Activated CD4-positive, alpha-beta T cell treated with anti-CD3 and anti-CD28 coated beads for 4 hours (primary cell): ENCODE measurements around the gene SBF2.

Experiments used
- DNase-seq, 2 donors: peaks; one replicate each; pipeline ENCODE4 v3.0.0-alpha.2; 2020

SBF2 gene

DNA sequence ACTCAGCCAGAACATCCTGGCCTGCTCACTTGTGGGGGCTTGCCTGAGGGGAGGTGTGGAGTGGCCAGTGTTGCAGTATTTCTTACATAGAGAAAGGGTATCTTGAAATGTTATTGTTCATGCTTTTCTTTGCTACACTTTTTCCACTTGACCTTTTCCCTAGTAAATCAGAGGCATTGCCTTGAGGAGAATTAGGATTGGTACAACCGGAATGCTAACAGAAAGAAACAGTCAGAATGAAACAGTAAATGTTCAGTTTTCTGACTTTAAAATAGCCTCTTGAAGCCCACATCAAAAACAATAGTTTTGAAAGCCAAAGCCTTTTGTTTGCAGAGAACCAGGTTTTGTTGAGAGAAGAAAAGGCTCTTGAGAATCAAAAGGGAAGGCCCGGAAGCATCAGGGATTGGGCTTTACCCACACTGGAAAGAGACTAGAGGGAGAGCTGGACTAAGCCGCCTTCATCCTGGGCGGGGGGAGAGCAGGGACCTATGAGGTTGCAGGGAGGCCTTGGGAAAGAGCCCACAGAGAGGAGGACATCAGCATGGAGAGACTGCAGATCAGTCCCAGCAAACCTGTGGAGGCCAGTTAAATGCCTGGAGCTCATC is 23.2 kb upstream of the SBF2 start:
- DNase-seq, result no peak

DNA sequence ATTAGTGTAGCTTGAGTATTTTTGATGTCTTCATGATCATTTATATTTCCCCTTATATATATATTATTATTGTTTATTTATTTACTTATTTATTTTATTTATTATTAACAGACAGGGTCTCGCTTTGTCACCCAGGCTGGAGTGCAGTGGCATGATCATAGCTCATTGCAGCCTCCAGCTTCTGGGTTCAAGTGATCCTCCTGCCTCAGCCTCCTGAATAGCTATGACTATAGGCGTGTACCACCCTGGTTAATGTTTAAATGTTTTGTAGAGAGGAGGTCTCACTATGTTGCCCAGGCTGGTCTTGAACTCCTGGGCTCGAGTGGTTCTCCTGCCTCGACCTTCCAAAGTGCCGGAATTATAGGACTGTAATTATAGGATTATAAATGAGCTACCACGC is 21.1 kb upstream of the SBF2 start:
- DNase-seq, result no peak

DNA sequence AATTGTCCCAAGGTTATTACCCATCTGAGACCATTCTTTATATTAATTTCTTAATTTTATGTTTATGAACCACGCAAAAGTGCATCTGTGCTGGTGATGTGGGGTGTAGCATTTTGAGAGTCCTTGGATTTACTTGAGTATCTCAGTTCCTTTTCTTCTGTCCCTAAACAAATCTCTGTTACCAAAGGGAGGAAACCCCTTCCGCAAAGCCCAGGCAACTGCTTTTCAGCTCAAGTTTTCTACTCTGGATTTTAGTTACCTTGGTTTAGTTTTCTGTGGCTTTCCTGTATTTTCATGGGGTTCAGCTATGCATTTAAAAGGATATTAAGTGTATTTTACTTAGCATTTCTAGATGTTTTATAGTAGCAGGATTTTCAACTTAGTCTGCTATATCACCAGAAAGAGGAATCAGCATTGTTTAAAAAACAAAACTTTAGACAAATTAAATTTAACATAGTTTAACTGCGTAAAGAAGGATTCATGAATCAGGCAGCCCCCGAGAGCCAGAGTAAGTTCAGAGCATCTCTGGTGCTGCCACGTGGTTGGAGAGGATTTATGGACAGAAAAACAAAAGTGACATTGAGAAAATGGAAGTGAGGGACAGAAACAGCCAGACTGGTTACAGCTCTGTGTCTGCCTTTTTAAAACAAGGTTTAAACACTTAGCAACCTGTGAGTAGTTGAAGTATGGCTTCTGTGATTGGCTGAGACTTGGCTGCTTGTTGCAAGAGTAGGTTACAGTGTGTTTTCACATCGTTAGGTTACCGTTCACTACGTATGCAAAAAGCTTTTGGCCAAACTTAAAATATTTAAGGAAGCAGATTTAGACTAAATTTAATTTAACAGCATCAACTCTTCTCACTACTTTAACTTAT is 20.4 kb upstream of the SBF2 start:
- DNase-seq, result no peak

DNA sequence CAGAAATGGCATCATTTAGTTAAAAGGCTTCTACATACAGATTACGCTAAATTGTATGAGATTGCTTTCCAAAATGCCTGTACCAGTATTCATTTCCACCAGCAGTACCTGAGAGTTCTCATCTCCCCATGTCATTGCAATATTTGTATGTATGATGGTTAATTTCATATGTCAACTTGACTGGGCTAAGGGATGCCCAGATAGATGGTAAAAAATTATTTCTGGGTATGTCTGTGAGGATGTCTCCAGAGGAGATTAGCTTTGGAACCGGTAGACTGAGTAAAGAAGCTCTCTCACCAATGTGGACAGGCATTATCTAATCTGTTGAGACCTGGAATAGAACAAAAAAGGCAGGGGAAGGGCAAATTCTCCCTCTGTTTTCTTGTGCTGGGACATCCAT is 17.8 kb upstream of the SBF2 start:
- DNase-seq, result no peak

DNA sequence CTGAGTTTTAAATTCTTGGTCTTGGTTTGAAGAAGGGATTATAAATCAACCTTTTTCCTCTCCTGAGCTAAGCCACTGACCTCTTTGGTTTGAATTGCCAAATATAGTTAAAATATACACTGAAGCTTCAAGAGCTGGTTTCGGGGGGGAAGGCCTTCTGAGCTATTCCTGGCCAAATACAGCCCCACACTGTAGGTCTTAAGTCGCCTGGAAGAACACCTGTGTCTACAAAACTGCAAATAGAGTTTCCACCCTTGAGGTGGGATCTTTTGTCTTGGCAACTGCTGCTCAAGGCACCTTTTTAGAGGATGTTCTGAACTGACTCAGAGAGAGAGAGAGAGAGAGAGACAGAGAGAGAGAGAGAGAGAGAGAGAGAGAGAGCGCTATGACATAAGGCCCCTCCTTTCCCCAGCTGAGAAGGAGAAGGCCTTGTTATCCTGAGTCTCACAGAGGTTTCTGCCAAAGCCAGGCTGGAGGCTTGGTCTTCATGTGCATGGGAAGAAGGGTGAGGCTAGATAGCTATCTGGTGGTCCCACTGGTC is 16.4 kb upstream of the SBF2 start:
- no peak for DNase-seq

DNA sequence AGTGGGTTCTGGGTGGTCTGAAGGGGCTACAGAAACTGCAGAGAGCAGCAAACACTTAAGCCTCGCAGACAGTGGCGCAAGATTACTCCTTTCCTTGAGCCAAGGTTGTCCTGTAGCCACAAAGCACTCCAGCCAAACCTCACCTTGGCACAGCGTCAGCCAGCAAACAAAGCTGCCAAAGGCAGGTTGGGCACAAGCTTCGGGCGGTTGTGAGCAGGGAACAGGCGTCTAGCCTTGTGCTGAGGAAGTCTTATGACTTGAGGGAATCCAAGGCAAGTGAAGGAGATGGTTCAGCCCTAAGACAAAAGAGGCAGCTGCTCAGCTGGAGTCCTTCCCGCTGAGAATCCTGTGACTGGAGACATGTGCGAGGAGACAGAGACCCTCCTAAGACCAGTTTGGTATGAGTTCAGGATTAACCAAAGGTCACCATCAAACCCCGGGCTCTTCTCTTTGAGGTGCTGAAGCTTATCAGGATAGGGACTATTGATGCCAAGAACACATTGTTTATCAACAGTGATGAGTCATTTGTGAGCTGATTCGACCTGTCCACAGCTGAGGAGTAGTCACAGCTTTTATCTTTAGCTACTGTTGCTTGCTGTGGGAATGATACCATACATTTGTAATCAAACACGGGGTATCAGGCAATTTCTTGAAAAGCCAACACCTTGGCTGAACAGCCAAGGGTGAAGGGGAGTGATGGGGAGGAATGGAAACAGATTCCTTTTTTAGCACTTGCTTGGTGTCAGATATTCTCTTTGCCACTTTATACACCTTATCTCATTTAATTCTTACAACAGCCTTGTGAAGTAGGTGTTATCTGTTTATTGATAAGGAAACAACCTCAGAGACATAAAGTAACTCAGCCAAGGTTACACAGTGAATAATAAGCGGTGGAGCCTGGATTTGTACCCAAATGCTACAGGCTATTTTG is 15.4 kb upstream of the SBF2 start:
- no peak for DNase-seq

DNA sequence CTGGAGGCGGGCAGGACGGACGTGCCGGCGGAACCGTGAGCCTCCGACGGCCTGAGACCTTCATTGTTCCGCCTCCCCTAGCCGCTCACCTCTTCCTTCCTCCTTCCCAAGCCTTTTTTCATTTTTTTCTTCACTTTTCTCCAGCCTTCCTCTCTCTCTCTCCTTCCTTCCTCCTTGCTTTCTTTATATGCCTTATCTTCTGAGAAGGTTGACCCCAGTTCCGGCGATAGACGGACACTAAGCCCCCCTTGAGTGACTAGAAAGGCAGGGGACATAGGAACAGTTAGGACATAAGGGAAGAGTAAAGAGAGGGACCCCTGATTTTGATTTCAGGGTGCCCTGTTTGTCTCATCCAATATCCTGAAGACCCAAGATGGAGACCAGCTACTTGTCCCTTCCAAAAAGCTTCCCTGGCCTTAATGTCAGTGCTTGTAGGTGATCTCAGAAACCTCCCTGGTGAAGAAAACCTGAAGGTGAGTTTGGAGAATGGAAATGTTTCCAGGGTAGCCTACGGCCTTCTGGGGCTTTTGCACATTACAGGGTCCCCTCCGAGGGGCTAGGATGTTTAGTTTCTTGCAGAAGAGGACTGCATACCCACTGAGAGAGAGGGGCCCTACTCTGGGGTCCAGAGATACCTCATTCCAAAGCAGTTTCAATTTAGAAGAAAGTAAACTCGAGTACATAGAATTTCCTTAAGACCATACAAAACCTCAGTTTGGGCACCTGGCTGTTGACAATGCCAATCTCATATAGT is 14.4 kb upstream of the SBF2 start:
- DNase-seq, result no peak

DNA sequence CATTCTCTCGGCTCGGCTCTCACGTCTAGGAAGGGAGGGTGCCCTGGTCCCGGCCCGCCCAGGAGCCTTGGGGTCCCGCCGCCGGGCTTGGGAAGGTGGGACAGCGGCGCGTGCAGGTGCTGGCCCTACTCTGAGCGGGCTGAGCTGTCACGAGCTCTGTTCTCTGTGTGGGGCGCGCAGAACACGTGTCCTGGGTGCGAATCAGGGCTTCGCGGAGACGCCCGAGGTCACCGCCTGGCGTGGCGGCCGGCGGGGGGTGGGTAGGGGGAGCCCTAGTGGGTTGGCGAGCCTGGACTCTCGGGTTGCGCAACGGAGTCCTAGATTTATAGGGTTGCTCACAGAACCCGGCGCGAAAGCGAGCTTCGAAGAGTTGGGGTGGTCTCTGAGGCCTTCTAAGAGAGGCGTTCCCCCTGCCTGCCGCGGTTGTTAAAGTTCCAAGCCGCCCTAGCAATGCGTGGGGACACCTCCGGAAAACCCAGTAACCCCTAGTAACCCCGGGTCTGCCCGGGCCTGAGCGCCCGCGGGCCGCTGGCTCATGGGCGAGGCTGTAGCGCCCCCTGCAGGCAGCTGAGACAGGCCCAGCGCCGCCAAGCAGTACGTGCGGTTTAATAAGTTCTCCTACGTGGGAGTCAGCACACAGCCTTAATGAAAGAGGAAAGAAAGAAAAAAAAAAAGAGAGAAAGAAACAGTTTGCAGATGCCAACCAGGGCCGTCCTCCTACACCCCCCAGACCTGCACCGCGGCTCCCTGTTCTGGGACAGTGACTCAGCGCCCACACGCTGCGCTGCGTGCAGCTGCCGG is 13.6 kb upstream of the SBF2 start:
- DNase-seq, result peak; percentile 86 to 87

DNA sequence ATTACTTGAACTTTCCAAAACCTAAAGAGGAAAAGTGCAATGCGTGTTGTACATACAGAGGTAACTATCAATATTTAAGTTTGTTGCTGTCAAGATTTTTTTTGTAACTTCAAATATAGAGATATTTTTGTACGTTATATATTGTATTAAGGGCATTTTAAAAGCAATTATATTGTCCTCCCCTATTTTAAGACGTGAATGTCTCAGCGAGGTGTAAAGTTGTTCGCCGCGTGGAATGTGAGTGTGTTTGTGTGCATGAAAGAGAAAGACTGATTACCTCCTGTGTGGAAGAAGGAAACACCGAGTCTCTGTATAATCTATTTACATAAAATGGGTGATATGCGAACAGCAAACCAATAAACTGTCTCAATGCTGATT is 13.0 kb upstream of the SBF2 start:
- peak in 1 of 2 donors; percentile 26 for DNase-seq

DNA sequence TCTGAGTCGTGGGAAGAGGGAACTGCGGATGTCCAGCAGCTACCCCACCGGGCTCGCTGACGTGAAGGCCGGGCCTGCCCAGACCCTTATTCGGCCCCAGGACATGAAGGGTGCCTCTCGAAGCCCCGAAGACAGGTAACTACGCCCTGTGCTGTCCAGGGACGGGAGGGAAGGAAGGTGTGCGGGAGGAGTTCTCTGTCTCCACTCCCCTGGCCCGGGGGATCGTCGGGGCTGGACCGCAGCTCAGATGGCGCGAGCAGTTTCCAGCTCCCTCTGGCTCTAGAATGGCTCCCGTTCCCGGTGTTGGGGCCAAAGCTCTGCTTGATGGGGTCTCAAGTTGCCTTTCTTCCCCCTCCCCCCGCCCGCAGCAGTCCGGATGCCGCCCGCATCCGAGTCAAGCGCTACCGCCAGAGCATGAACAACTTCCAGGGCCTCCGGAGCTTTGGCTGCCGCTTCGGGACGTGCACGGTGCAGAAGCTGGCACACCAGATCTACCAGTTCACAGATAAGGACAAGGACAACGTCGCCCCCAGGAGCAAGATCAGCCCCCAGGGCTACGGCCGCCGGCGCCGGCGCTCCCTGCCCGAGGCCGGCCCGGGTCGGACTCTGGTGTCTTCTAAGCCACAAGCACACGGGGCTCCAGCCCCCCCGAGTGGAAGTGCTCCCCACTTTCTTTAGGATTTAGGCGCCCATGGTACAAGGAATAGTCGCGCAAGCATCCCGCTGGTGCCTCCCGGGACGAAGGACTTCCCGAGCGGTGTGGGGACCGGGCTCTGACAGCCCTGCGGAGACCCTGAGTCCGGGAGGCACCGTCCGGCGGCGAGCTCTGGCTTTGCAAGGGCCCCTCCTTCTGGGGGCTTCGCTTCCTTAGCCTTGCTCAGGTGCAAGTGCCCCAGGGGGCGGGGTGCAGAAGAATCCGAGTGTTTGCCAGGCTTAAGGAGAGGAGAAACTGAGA is 12.2 kb upstream of the SBF2 start:
- DNase-seq, result peak in 1 of 2 donors; percentile 30

DNA sequence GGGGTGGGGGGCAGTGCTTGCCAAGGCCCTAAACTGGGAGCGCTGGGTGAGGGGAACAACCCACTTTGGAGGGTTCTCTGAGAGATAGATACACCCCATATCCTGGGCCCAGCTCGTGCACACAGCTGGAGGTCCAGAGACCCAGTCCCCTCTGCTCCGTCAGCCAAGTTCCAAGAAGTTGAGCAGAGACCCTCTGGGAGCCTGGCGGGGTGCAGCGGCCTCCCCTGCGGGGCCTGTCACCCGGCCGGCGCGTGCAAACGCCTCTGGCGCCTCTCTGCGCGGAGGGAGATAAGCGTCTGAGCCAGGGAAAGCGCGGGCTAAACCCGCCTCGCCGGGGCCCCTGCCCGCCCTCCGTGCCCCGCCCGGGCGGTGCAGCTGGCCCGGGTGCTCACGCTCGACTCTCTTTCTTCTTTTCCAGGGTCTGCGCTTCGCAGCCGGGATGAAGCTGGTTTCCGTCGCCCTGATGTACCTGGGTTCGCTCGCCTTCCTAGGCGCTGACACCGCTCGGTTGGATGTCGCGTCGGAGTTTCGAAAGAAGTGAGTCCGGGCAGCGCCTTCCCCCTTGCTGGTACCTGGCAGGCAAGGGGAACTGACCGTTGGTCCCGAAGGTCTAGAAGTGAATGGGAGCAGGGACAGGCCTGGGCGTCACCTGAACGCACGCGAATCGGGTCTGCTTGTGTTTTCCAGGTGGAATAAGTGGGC is 11.4 kb upstream of the SBF2 start:
- no peak for DNase-seq

DNA sequence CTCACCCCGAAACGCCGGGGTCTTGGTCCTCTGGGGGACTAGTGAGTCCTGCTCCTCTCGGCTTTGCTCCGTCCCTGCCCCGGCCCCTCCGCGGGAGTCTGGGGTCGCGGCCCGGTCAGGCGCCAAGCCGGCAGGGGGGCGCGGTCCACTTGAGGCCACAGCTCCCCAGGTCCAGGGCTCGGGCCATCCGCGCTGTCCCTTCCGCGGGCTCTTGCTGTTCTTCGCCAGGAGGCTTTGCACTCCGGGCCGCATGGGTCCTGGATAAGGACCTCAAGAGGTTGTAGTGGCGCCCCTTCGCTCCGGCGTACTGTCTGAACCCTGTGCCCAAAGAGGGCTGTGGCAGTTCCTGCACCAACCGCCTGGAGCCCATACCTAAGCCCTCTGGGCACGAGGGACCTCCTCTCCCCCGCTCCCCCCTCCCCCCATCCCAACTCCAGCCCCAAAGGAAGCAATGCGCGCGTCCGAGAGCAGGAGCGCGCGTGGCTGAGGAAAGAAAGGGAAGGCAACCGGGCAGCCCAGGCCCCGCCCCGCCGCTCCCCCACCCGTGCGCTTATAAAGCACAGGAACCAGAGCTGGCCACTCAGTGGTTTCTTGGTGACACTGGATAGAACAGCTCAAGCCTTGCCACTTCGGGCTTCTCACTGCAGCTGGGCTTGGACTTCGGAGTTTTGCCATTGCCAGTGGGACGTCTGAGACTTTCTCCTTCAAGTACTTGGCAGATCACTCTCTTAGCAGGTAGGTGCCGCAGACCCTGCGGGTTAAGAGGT is 10.7 kb upstream of the SBF2 start, which contains the start of gene ADM:
TSS of gene ADM (plus strand) at position 579 of the 767 bp plus-strand sequence. CDS start 628 bp downstream, outside the sequence.
- DNase-seq, result peak in 1 of 2 donors; percentile 20

DNA sequence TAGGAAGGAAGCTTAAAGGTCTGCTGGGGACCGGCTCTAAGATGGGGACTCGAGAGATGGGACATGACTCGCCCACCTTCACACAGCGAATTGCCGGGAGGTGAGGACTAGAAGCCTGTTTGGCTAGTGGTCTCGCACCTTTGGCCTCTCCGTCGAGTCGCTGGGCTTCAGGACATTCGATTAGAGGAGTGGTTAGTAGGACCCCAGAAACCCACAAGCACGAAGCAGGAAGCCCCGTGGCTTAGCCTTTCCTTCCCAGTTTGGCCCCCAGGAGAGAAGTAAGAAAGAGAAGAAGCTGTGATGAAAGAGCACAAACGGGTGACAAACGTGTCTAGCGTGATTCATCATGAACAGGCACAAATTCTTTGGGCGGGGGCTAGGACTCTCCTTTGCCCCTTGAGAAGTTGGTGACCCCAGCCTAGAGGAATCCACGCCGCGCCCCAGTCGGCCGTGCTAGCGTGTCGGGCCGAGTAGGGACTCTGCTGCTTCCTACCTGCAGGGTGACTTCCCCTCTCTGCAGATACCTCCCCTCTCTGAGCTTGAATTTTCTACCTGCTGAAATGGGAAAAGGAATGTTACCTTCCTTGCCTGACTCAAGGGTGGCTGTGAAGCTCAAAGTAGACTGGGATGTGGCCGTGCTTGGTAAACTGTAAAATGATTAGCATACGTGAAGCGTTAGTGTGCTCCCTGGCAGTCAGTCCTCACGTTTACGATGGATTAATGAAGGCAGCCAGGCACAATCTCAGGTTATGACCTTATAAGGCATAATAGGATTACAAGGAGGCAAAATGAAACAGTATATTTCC is 9.7 kb upstream of the SBF2 start:
- peak; percentile 31 to 33 for DNase-seq

DNA sequence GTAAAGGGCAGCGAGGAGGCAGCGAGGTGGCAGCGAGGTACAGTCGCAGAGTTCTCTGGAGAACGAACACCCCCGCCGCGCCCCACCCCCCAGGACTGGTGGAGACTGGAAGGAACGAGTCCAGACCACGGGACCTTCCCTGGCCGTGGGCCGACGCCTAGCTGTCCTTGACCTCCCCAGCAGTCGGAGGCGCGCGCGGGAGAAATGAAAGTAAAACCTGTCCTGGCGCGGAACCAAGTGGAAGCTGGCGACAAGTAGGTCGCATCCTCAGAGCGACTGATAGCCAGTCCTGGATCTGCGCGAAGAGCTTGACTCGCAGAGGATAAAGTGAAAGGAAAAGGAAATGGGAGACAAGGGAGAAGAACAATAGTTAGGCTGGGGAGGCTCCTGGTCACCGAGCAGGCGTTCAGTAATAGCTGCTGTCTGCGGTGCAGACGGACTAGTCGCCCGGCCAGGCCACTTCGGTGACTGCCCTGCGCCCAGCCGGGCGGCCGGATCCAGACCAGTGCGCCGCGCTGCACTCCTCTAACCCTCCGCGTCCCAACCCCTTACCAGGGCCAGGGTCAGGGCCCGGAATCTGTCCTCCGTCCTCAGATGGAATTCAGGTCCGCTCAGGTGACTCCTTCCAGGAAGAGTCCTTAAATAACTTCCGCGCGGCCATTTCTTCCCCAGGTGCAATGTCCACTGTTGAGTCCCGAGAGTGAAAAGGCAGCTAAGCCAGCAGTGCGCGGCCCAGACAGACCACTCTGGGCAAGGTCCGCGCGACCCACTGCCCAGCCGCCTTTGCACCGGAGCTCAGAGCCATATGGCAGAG is 8.9 kb upstream of the SBF2 start:
- peak; percentile 67 to 72 for DNase-seq

DNA sequence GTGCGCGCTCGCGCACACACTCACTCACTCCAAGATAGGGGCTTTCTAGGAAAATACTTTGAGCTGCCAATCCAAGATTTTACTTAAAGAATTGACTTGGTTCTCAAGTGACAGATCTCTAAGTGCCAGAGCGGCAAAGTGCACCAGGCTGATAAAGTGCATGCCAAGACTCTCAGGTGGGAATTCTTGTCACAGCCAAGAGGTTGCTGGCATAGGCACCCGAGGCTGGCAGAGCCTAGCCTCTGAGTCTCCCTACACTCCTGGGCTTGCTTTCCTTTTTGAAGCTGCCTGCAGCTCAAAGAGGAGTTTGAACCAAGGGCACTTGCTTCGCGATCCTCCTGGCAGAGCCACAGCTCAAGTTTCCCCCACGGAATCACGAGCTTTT is 8.3 kb upstream of the SBF2 start:
- DNase-seq, result no peak

DNA sequence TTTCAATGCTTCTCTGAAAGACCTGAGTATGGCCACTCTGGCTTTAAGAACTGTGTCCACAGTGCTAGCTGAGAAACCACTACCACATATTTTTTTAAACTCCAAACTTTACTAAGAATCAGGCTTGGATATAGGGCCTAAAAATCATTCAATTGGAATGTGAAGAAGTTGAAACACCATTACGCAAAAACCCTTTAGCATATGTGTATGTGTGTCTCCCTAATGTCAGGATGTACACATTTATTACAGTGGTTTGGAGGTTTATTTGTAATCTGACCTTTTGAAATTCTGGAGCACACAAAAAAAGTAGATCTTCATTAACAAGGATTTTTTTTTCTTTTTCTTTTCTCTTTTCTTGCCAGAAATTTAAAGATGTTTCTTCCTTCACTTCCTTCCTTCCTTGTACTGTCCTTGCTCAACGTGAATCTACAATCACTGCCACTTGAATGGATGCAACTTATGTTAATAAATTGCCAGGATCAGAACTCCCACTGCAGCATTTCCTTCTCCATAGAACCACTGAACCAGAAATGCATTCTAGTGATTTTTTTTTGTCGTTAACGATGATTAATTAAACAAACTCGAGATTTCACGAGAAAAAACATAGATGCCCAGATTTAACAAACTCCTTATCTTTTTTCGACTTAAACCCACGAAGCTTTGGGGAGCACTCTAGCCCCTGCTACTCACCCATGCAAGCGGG is 7.8 kb upstream of the SBF2 start:
- DNase-seq, result no peak
